ENCODE measurements around the gene UTS2R. TPM values are rescaled to one million over a fixed set of nuclear protein-coding genes. Genes with fewer than 3 reads are reported as not detected.

The UTS2R gene
- total RNA-seq, 1 donor from 2014 or later = not detected

DNA sequence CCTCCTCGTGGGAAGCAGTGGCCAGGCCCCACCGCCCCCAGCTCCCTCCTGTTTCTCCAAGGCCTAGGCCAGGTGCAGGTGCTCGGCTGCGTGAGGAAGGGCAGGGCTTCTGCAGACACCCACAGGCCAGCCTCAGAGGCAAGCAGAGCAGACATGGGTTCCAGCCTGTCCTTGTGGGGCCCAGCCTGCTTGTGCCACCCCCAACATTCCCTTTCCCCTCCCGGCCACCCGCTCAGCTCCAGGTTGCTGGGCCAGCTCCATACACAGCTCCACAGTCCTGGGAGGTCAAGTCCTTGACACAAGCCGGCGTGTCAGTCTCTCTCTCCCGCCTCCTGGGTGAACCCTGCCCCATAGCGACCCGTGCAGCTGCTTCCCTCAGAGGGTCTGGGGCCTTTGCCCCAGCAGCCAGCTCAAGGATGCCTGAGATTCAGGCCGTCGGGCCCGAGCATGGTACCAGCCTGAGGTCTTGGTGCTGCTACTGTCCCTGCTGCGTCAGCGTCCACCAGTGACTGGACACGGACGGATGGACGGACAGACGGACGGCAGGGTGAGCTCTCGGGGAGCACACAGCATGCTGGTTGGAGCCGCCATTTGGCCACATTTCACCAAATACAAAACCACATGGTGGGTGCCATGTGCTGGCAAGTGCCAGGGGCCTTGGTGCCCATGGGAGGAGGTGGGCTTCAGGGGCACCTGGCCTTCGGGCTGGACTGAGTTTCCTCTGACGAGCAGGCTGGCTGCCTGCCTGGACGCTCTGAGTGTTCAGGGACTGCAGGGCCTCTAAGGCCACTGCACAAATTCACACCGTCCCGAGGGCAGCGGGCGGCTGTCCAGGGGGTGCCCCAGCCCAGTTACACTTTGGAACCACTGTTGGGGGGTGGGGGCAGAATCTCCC is 46.0 kb upstream of the UTS2R start:
- Histone ChIP-seq H3K4me3 (ENCODE audit: low read depth, low read length) (no peak overlapping the region), H3K36me3 (ENCODE audit: control insufficient read depth, insufficient read depth, low read length) (no peaks in the 10 kb centered on the region), H3K27me3 (ENCODE audit: control insufficient read depth, insufficient read depth, low read length) (peaks cover 3% of the 10 kb centered on the region)
- TF ChIP-seq, protein P1, sequence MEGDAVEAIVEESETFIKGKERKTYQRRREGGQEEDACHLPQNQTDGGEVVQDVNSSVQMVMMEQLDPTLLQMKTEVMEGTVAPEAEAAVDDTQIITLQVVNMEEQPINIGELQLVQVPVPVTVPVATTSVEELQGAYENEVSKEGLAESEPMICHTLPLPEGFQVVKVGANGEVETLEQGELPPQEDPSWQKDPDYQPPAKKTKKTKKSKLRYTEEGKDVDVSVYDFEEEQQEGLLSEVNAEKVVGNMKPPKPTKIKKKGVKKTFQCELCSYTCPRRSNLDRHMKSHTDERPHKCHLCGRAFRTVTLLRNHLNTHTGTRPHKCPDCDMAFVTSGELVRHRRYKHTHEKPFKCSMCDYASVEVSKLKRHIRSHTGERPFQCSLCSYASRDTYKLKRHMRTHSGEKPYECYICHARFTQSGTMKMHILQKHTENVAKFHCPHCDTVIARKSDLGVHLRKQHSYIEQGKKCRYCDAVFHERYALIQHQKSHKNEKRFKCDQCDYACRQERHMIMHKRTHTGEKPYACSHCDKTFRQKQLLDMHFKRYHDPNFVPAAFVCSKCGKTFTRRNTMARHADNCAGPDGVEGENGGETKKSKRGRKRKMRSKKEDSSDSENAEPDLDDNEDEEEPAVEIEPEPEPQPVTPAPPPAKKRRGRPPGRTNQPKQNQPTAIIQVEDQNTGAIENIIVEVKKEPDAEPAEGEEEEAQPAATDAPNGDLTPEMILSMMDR (IDR thresholded peaks at IDR 0.05; ENCODE audit: insufficient read depth, low read length, severe bottlenecking) = no peak
- FAIRE-seq (no peak), DNase-seq (ENCODE audit: low read depth) (no peak)

- Histone ChIP-seq H3K4me3 (ENCODE audit: low read depth, low read length) (no peak overlapping the region), H3K27me3 (ENCODE audit: control insufficient read depth, insufficient read depth, low read length) (peaks cover 3% of the 10 kb centered on the region), H3K36me3 (ENCODE audit: control insufficient read depth, insufficient read depth, low read length) (no peaks in the 10 kb centered on the region)
- TF ChIP-seq, protein P1 (IDR thresholded peaks at IDR 0.05; ENCODE audit: insufficient read depth, low read length, severe bottlenecking) = no peak
- DNase-seq (ENCODE audit: low read depth) (no peak), FAIRE-seq (peak; percentile 13)
These were observed 44.3 kb upstream of the UTS2R start for GRCh38 chr17:82327289-82327688.

GRCh38 chr17:82327757-82328140 is 43.8 kb upstream of the UTS2R start:
- Histone ChIP-seq H3K36me3 (ENCODE audit: control insufficient read depth, insufficient read depth, low read length) (no peaks in the 10 kb centered on the region), H3K27me3 (ENCODE audit: control insufficient read depth, insufficient read depth, low read length) (peaks cover 6% of the 10 kb centered on the region), H3K4me3 (ENCODE audit: low read depth, low read length) (no peak overlapping the region)
- no peak for DNase-seq (ENCODE audit: low read depth)
- TF ChIP-seq, protein P1 (IDR thresholded peaks at IDR 0.05; ENCODE audit: insufficient read depth, low read length, severe bottlenecking) = no peak
- no peak for FAIRE-seq

DNA sequence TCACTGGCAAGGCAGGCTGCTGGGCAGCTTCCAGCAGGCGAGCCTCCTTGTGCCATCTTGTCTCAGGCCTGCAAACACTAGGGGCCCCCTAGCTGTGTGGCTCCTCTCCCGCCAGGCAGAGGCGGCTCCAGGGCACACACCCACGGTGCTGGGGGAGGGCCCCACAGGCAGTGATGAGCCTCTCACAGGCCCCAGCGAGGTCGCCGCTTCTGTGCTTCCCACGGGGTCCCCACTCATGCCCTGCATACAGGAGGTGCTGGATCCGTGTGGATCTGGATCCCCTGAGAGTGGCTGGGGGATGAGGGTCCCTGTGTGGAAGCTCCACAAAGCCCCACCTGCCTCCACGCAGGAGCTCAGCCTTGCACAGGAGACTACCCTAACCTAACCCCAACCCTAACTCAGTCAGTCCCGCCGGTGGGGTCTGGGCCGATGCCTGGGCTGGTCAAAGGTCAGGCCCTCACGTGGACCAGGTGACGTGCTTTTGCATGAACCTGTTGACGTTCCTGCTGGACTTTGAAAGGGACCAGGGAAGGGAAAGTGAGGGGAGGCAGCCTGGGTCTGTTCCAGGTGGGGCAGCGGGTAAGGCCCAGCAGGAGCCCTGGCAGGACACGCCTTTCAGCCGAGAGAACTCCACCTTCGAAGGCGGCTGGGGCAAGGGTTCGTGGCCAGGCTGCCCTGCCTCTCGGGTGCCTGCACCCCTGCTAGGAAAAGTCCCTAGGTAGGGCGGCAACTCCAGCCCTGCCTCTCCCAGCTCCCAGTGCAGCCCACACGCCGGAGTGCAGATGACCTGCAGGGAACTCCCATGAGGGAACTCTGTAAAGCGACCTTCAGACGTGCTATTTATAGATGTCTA is 43.2 kb upstream of the UTS2R start:
- Histone ChIP-seq H3K36me3 (ENCODE audit: control insufficient read depth, insufficient read depth, low read length) (no peaks in the 10 kb centered on the region), H3K27me3 (ENCODE audit: control insufficient read depth, insufficient read depth, low read length) (peaks cover 6% of the 10 kb centered on the region), H3K4me3 (ENCODE audit: low read depth, low read length) (no peak overlapping the region)
- DNase-seq (ENCODE audit: low read depth) = no peak
- no peak for FAIRE-seq
- TF ChIP-seq, protein P1 (IDR thresholded peaks at IDR 0.05; ENCODE audit: insufficient read depth, low read length, severe bottlenecking) = no peak

- Histone ChIP-seq H3K4me3 (ENCODE audit: low read depth, low read length) (no peak overlapping the region), H3K36me3 (ENCODE audit: control insufficient read depth, insufficient read depth, low read length) (no peaks in the 10 kb centered on the region), H3K27me3 (ENCODE audit: control insufficient read depth, insufficient read depth, low read length) (peaks cover 6% of the 10 kb centered on the region)
- no peak for DNase-seq (ENCODE audit: low read depth)
- FAIRE-seq = no peak
- TF ChIP-seq, protein P1 (IDR thresholded peaks at IDR 0.05; ENCODE audit: insufficient read depth, low read length, severe bottlenecking) = no peak
These were observed 42.5 kb upstream of the UTS2R start for GRCh38 chr17:82328994-82329507.

All from bronchial epithelial cell (primary cell).